ENCODE results near the gene RPS17.
"Not testable (repeated sequence)": the region's sequence is repeated elsewhere in the genome, so short reads cannot be mapped to it uniquely, and the experiment has no call there.

The RPS17 gene

GRCh38 chr15:82502700-82503339, 37.4 kb downstream of the RPS17 start:
- H3K36me3 ChIP-seq (ENCODE audit: insufficient read depth, low read length); H3K9me3 ChIP-seq (ENCODE audit: low read length); H3K4me3 ChIP-seq (ENCODE audit: low read depth in 1 of 2, low read length in 2 of 2); H3K4me1 ChIP-seq (ENCODE audit: insufficient read depth, low read length); H3K27ac ChIP-seq (ENCODE audit: low read depth, low read length); H3K9ac ChIP-seq (ENCODE audit: low read length); H3K27me3 ChIP-seq (ENCODE audit: control insufficient read depth in 1 of 2, insufficient read depth in 2 of 2, low read length in 2 of 2): not testable (repeated sequence)

DNA sequence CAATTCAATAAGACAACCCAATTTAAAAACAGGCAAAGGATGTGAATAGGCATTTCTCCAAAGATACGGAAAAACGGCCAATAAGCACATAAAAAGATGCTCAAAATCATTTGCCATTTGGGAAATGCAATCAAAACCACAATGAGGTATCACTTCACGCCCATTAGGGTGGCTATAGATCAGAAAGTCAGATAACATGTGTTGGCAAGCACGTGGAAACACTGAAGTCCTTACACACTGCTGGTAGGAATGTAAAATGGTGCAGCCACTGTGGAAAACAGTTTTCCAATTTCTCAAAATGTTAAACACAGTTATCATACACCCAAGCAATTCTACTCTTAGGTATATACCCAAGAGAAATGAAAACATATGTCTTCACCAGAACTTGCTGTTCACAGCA, 39.5 kb downstream of the RPS17 start:
- not testable (repeated sequence) for H3K27me3 ChIP-seq (ENCODE audit: control insufficient read depth in 1 of 2, insufficient read depth in 2 of 2, low read length in 2 of 2); H3K36me3 ChIP-seq (ENCODE audit: insufficient read depth, low read length); H3K9me3 ChIP-seq (ENCODE audit: low read length); H3K27ac ChIP-seq (ENCODE audit: low read depth, low read length); H3K4me1 ChIP-seq (ENCODE audit: insufficient read depth, low read length); H3K9ac ChIP-seq (ENCODE audit: low read length); H3K4me3 ChIP-seq (ENCODE audit: low read depth in 1 of 2, low read length in 2 of 2)

DNA sequence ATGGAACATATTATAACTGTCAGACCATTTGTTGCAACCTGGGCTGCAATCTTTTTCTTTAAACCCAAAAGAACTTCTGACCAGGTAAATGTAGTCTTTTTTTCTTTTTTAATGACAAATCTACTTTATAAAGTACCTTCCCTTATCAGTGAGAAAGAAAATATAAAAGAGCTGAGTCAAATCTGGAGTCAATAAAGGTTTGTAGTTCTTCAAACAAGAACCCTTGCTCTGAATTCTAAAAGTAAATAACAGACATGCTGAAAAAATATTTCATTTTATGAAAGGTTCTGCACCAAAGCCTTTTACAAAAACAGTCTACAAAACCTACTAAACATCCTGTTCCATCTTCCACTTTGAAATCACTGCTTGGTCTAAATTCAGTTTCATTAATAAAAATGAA, 42.3 kb downstream of the RPS17 start:
- H3K4me3 ChIP-seq (ENCODE audit: low read depth in 1 of 2, low read length in 2 of 2); H3K9ac ChIP-seq (ENCODE audit: low read length); H3K4me1 ChIP-seq (ENCODE audit: insufficient read depth, low read length); H3K27ac ChIP-seq (ENCODE audit: low read depth, low read length); H3K27me3 ChIP-seq (ENCODE audit: control insufficient read depth in 1 of 2, insufficient read depth in 2 of 2, low read length in 2 of 2); H3K9me3 ChIP-seq (ENCODE audit: low read length); H3K36me3 ChIP-seq (ENCODE audit: insufficient read depth, low read length): not testable (repeated sequence)

DNA sequence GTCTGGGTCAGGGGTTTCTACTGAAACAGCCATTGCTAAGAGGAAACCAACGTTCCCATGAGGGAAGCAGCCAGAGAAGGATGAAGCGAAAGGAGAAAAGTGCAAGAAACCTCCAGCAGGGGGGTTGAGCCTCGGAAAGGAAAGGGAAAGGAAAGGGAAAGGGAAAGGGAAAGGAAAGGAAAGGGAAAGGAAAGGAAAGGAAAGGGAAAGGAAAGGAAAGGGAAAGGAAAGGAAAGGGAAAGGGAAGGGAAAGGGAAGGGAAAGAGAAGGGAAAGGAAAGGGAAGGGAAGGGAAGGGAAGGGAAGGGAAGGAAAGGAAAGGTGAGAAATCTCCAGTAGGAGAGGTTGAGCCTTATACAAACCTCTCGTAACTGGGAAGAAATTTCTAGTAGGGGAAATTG, 52.0 kb downstream of the RPS17 start:
- not testable (repeated sequence) for H3K4me3 ChIP-seq (ENCODE audit: low read depth in 1 of 2, low read length in 2 of 2); H3K4me1 ChIP-seq (ENCODE audit: insufficient read depth, low read length); H3K27me3 ChIP-seq (ENCODE audit: control insufficient read depth in 1 of 2, insufficient read depth in 2 of 2, low read length in 2 of 2); H3K36me3 ChIP-seq (ENCODE audit: insufficient read depth, low read length); H3K9ac ChIP-seq (ENCODE audit: low read length); H3K27ac ChIP-seq (ENCODE audit: low read depth, low read length); H3K9me3 ChIP-seq (ENCODE audit: low read length)

DNA sequence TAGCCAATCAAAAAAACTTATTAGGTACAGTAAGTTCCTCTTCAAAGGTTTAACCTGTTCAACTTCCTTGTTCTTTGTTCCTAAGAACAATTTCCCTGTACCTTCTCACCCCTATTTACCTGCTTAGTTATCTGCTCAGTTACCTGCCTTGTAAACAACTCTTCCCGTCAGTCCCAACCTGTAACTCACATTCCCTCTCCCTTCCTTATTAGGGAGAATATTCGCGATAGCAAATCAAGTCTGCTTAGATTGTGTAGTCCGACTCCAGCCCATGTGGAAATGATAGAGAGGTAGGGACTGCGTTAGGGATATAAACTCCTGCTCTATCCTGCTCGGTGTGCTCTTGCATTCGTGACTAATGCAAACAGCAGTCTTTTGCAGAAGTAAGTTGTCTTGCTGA, 53.2 kb downstream of the RPS17 start:
- not testable (repeated sequence) for H3K9me3 ChIP-seq (ENCODE audit: low read length); H3K4me1 ChIP-seq (ENCODE audit: insufficient read depth, low read length); H3K27ac ChIP-seq (ENCODE audit: low read depth, low read length)

More for the DNA sequence above, 53.2 kb downstream of the RPS17 start:
- not testable (repeated sequence) for H3K9ac ChIP-seq (ENCODE audit: low read length); H3K36me3 ChIP-seq (ENCODE audit: insufficient read depth, low read length); H3K27me3 ChIP-seq (ENCODE audit: control insufficient read depth in 1 of 2, insufficient read depth in 2 of 2, low read length in 2 of 2); H3K4me3 ChIP-seq (ENCODE audit: low read depth in 1 of 2, low read length in 2 of 2)

All from muscle layer of colon (tissue), 2 donors.